Stimulated activated CD8-positive, alpha-beta memory T cell treated with anti-CD3 and anti-CD28 coated beads, Interleukin-15, amount 100 ng/mL, for 1 hour (primary cell): Measurements from ENCODE around the gene CC2D2A.

Source experiments
- DNase-seq: peaks from one replicate; pipeline ENCODE4 v3.0.0-alpha.2; 2020; ENCODE audit warnings: low read depth

Gene CC2D2A

GRCh38 chr4:15466596-15466995, 3.1 kb upstream of the CC2D2A start:
- no peak for DNase-seq

- DNase-seq = no peak
Measured at GRCh38 chr4:15470128-15470475, 420 bp downstream of the CC2D2A start.

- no peak for DNase-seq
Measured at GRCh38 chr4:15476396-15476795, 6.7 kb downstream of the CC2D2A start.

GRCh38 chr4:15478724-15479088, 9.0 kb downstream of the CC2D2A start:
- DNase-seq = no peak

GRCh38 chr4:15479089-15479912, 9.6 kb downstream of the CC2D2A start:
- no peak for DNase-seq

GRCh38 chr4:15479913-15480185, 10.2 kb downstream of the CC2D2A start:
- no peak for DNase-seq

GRCh38 chr4:15481961-15482745, 12.5 kb downstream of the CC2D2A start:
- no peak for DNase-seq

- DNase-seq = no peak
Measured at GRCh38 chr4:15482842-15483241, 13.2 kb downstream of the CC2D2A start.

- DNase-seq = no peak
Measured at GRCh38 chr4:15488136-15488535, 18.5 kb downstream of the CC2D2A start.

GRCh38 chr4:15488658-15489470, 19.2 kb downstream of the CC2D2A start:
- no peak for DNase-seq

GRCh38 chr4:15489551-15489950, 19.9 kb downstream of the CC2D2A start:
- no peak for DNase-seq

- no peak for DNase-seq
Measured at GRCh38 chr4:15493411-15493810, 23.7 kb downstream of the CC2D2A start.

GRCh38 chr4:15495621-15496020, 25.9 kb downstream of the CC2D2A start:
- DNase-seq = no peak

GRCh38 chr4:15498356-15498755, 28.7 kb downstream of the CC2D2A start:
- DNase-seq = no peak

GRCh38 chr4:15500701-15501100, 31.0 kb downstream of the CC2D2A start:
- no peak for DNase-seq

GRCh38 chr4:15501941-15502340, 32.3 kb downstream of the CC2D2A start:
- DNase-seq = no peak

- no peak for DNase-seq
Measured at GRCh38 chr4:15502384-15502783, 32.7 kb downstream of the CC2D2A start.

GRCh38 chr4:15504041-15504440, 34.4 kb downstream of the CC2D2A start:
- no peak for DNase-seq

GRCh38 chr4:15506464-15506863, 36.8 kb downstream of the CC2D2A start:
- DNase-seq = no peak

- DNase-seq = no peak
Measured at GRCh38 chr4:15507679-15508078, 38.0 kb downstream of the CC2D2A start.

GRCh38 chr4:15510961-15511360, 41.3 kb downstream of the CC2D2A start:
- no peak for DNase-seq

- DNase-seq = no peak
Measured at GRCh38 chr4:15513545-15513944, 43.9 kb downstream of the CC2D2A start.

GRCh38 chr4:15515106-15515505, 45.4 kb downstream of the CC2D2A start:
- DNase-seq = no peak
